GM19328 (cell line): ENCODE data around the gene EIF4EBP3.
"Not testable (repeated sequence)": the region's sequence is repeated elsewhere in the genome, so short reads cannot be mapped to it uniquely, and the experiment has no call there.

Experiments
- ATAC-seq: cut with Tn5 transposase; IDR thresholded peaks from one replicate; pipeline ENCODE4 v1.9.1; 2021; ENCODE audit warnings: mild to moderate bottlenecking, moderate library complexity; ENCODE audit not compliant: unreplicated experiment

The EIF4EBP3 gene

GRCh38 chr5:140575309-140575708 lies 27.8 kb downstream of the EIF4EBP3 start:
- ATAC-seq = no peak

DNA sequence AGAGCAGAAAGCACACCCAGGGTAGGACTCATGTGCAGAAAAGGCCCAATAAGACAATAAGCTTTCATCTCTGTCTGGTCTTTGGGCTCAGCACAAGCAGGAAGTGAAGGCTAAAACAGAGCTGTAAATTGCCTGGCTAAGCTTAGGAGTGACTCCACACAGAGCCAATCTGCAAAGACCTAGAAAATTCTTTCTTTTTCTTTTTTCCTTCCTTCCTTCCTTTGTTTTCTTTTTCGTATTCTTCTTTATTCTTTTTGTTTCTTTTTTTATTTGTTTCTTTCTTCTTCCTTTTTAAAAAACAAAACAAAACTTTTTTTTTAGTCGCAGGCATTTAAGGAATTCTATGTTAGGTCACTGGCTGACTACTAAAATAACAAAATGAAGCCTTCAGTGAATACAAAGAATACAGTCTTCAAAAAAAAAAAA lies 29.3 kb downstream of the EIF4EBP3 start:
- ATAC-seq = no peak

GRCh38 chr5:140579188-140579747 lies 31.8 kb downstream of the EIF4EBP3 start:
- not testable (repeated sequence) for ATAC-seq

- no peak for ATAC-seq
Observed at GRCh38 chr5:140587495-140587894, 40.0 kb downstream of the EIF4EBP3 start.

GRCh38 chr5:140588311-140589070 lies 41.0 kb downstream of the EIF4EBP3 start:
- ATAC-seq = no peak

DNA sequence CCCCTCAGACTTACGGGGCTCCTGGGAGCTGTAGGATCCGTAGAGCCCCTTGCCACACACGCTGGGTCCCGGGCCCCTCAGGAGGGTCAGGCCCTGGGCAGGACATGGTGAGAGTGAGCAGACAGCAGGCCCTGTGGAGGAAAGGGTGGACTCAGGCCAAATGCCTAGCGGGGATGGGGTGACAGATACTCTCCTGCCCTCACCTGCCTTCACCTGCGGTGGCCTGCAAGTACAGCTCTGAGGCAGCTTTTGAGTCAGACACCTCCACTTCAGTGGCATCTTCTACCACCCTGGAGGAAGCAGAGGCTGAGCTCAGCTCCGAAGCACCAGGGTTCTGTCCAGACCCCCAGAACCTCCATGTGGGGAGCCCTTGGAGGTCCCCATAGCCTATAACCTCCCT lies 43.4 kb downstream of the EIF4EBP3 start:
- ATAC-seq = no peak

DNA sequence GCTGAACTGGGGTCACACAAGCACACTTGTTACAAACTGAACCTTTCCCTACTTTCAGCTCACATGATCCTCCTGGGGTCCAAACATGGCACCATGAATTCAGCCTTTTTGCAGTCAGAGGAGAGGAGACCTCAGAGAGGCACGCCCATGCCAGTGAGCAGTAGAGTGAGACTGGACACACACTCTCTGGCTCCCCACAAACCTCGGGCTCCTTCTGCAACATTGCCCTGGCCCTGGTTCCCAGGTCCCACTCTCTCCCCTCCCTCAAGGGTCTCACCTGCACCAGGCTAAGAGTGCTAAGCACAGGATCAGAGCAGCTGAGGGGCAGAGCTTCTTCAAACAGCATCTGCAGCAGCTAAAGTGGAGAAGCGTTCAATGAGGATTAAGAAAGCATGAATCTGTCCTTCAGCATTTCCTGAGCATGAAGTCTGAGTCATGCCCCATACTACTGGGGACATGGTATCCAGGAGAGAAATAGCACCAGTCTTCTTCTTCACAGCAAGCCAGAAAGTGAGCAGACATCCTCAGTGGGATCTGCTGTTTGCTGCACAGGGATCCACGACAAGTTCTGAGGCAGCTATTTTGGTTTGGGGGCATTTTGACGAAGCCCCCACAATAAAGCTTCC lies 44.4 kb downstream of the EIF4EBP3 start:
- ATAC-seq = no peak

DNA sequence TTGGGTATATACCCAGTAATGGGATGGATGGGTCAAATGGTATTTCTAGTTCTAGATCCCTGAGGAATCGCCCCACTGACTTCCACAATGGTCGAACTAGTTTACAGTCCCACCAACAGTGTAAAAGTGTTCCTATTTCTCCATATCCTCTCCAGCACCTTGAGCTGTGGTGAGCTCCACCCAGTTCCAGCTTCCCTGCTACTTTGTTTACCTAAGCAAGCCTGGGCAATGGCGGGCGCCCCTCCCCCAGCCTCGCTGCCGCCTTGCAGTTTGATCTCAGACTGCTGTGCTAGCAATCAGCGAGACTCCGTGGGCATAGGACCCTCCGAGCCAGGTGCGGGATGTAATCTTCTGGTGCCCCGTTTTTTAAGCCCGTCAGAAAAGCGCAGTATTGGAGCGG lies 45.6 kb downstream of the EIF4EBP3 start:
- ATAC-seq = not testable (repeated sequence)

GRCh38 chr5:140594169-140594568 lies 46.7 kb downstream of the EIF4EBP3 start:
- ATAC-seq = no peak

GRCh38 chr5:140595538-140596300 lies 48.3 kb downstream of the EIF4EBP3 start:
- no peak for ATAC-seq

DNA sequence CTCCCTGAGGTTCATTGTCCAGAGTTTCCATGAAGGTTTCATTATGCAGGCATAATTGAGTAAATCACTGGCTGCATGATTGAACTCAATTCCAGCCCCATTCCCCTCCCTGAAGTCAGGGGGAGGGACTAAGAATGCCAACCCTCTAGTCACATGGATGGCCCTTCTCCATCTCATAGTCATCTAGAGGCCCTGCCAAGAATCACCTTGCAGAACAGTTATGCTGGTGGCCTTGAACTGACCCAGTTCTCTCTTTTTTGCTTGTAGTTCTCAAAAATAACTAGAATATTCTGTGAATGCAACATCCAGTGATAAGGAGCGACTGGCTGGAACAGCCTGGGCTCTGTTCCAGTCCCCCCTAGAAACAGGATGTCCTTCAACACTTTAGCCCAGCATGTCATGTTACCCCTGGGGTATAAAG lies 48.9 kb downstream of the EIF4EBP3 start:
- ATAC-seq = no peak

- no peak for ATAC-seq
Observed at GRCh38 chr5:140598836-140599235, 51.4 kb downstream of the EIF4EBP3 start.
